Measurements from ENCODE around the gene ATP5F1E.

DNA sequence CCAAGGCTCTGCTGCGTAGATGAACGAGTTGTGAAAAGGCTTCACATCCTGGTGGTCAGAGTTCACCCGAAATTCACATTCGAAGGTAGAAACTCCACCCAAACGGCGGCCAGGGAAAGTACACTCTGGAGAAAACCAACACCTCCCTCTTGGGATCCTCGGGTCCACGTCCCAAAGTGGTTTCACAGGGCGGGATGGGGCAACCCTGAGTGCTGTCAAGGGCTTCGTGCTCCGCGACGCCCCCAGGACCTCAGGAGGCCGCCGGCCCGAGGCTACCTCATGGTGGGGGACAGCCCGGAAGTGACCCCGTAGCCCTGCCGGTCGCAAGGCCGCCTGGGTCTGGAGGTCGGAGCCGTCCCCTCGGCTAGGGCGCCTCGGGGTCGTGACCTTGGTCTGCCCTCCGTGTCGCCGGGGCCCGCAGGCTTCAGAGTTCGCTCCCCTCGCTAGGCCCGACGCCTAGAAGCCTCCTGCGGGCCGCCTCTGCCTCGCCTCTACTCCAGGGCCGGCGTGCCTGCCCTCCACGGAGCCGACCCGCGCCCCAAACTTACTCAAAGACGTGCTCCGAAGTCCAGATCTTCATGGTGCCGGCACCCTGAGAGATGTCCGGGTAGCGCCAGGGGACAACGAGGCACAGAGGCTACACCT is 10.1 kb upstream of the ATP5F1E start, which contains the start of gene PRELID3B:
- TF ChIP-seq TAF1 (conservative IDR thresholded peaks at IDR 0.05) (no peak), CTCF (IDR thresholded peaks at IDR 0.05; ENCODE audit: low read depth, low read length, missing input control) (no peak), JUND (IDR thresholded peaks at IDR 0.05) (no peak), RAD21 (IDR thresholded peaks at IDR 0.05) (no peak), YY1 (IDR thresholded peaks at IDR 0.05) (no peak), RXRA (IDR thresholded peaks at IDR 0.05) (peak in 1 of 2 donors; percentile 28), NR2F2 (IDR thresholded peaks at IDR 0.05) (peak; percentile 8), ATF3 (IDR thresholded peaks at IDR 0.05) (no peak), GABPA (IDR thresholded peaks at IDR 0.05 in 1 of 2, conservative IDR thresholded peaks at IDR 0.05 in 1 of 2) (no peak), EGR1 (IDR thresholded peaks at IDR 0.05; ENCODE audit: low read depth in 2 of 2) (no peak), FOXA1 (IDR thresholded peaks at IDR 0.05) (no peak)
- TF ChIP-seq, protein P1, sequence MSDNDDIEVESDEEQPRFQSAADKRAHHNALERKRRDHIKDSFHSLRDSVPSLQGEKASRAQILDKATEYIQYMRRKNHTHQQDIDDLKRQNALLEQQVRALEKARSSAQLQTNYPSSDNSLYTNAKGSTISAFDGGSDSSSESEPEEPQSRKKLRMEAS (IDR thresholded peaks at IDR 0.05) = no peak
- TF ChIP-seq, protein P2, sequence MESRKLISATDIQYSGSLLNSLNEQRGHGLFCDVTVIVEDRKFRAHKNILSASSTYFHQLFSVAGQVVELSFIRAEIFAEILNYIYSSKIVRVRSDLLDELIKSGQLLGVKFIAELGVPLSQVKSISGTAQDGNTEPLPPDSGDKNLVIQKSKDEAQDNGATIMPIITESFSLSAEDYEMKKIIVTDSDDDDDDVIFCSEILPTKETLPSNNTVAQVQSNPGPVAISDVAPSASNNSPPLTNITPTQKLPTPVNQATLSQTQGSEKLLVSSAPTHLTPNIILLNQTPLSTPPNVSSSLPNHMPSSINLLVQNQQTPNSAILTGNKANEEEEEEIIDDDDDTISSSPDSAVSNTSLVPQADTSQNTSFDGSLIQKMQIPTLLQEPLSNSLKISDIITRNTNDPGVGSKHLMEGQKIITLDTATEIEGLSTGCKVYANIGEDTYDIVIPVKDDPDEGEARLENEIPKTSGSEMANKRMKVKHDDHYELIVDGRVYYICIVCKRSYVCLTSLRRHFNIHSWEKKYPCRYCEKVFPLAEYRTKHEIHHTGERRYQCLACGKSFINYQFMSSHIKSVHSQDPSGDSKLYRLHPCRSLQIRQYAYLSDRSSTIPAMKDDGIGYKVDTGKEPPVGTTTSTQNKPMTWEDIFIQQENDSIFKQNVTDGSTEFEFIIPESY (IDR thresholded peaks at IDR 0.05) = no peak
- TF ChIP-seq, protein P3, sequence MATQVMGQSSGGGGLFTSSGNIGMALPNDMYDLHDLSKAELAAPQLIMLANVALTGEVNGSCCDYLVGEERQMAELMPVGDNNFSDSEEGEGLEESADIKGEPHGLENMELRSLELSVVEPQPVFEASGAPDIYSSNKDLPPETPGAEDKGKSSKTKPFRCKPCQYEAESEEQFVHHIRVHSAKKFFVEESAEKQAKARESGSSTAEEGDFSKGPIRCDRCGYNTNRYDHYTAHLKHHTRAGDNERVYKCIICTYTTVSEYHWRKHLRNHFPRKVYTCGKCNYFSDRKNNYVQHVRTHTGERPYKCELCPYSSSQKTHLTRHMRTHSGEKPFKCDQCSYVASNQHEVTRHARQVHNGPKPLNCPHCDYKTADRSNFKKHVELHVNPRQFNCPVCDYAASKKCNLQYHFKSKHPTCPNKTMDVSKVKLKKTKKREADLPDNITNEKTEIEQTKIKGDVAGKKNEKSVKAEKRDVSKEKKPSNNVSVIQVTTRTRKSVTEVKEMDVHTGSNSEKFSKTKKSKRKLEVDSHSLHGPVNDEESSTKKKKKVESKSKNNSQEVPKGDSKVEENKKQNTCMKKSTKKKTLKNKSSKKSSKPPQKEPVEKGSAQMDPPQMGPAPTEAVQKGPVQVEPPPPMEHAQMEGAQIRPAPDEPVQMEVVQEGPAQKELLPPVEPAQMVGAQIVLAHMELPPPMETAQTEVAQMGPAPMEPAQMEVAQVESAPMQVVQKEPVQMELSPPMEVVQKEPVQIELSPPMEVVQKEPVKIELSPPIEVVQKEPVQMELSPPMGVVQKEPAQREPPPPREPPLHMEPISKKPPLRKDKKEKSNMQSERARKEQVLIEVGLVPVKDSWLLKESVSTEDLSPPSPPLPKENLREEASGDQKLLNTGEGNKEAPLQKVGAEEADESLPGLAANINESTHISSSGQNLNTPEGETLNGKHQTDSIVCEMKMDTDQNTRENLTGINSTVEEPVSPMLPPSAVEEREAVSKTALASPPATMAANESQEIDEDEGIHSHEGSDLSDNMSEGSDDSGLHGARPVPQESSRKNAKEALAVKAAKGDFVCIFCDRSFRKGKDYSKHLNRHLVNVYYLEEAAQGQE (IDR thresholded peaks at IDR 0.05) = no peak

Data from liver (tissue), 3 donors.